T-helper 17 cell (primary cell): ENCODE results near the gene NEBL. TPM values are rescaled to one million over a fixed set of nuclear protein-coding genes. Genes with fewer than 3 reads are reported as not detected.

ENCODE experiments used
- ATAC-seq: fragments of 150-1000 bp; cut with Tn5 transposase; 2 replicates; pipeline ENCODE4 v1.10.0; 2021; ENCODE audit warnings: mild to moderate bottlenecking, moderate library complexity
- DNase-seq, 3 donors: peaks; one replicate each; pipeline versions ENCODE4 v3.0.0 to v3.0.0-alpha.2; 2020 to 2021
- H3K9me3 ChIP-seq: one replicate; pipeline ENCODE4 v1.7.0; 2013; ENCODE audit warnings: low read length, mild to moderate bottlenecking; ENCODE audit not compliant: control insufficient read depth, poor library complexity, severe bottlenecking
- H3K27ac Mint-ChIP-seq: one replicate; pipeline ENCODE4 v1.8.0; 2022; ENCODE audit warnings: mild to moderate bottlenecking, moderate library complexity, mixed read lengths
- H3K27me3 Mint-ChIP-seq: one replicate; pipeline ENCODE4 v1.8.0; 2022; ENCODE audit warnings: mixed read lengths
- H3K36me3 Mint-ChIP-seq: one replicate; pipeline ENCODE4 v1.8.0; 2022; ENCODE audit warnings: low read depth, mixed read lengths
- H3K4me1 Mint-ChIP-seq: one replicate; pipeline ENCODE4 v1.8.0; 2022; ENCODE audit warnings: mild to moderate bottlenecking, mixed read lengths
- H3K4me3 Mint-ChIP-seq: one replicate; pipeline ENCODE4 v1.8.0; 2022; ENCODE audit warnings: mild to moderate bottlenecking, moderate library complexity, mixed read lengths
- total RNA-seq, 4 donors: library from RNA in 2 of 4; stranded (reverse) in 2 of 4; gene quantifications; one replicate each; pipeline ENCODE4 v1.2.3 and lab custom pipeline; 2022 to 2026

NEBL gene
- total RNA-seq, 2 donors from 2014 or later: not detected

- Mint-ChIP-seq H3K27me3 (no peaks in the 10 kb centered on the region), H3K27ac (no peak overlapping the region), H3K36me3 (no peaks in the 10 kb centered on the region), H3K4me3 (no peak overlapping the region), H3K4me1 (no peaks in the 10 kb centered on the region)
- DNase-seq: no peak
- ATAC-seq: no peak
- no peaks in the 10 kb centered on the region for H3K9me3 ChIP-seq
Observed at GRCh38 chr10:20892011-20892585, 5.0 kb downstream of the NEBL start.

DNA sequence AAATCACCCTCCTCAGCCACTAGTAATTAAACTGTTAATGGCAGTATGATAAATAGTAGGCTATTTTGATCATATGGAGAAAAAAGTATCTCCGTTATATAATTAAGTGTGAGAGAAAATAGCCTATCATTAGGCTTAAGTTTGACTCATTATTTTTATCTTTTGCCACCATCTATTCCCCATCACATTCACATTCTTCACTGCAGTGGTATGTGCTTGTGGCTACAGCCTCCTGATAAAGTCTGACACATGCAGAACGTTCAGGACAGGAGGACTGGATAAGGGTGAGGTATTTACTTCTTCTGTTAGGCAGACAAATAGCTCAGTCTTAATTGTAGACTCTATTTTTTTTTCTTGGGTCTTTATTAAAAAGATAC is 5.8 kb downstream of the NEBL start:
- H3K27me3 Mint-ChIP-seq: no peaks in the 10 kb centered on the region
- H3K4me1 Mint-ChIP-seq: no peaks in the 10 kb centered on the region
- H3K4me3 Mint-ChIP-seq: no peak overlapping the region
- no peak overlapping the region for H3K27ac Mint-ChIP-seq
- ATAC-seq (no peak), DNase-seq (no peak)
- H3K9me3 ChIP-seq: no peaks in the 10 kb centered on the region
- no peaks in the 10 kb centered on the region for H3K36me3 Mint-ChIP-seq

GRCh38 chr10:20890491-20891337 is 6.4 kb downstream of the NEBL start:
- Mint-ChIP-seq H3K36me3 (no peaks in the 10 kb centered on the region), H3K27ac (no peak overlapping the region), H3K4me3 (no peak overlapping the region), H3K27me3 (no peaks in the 10 kb centered on the region), H3K4me1 (no peaks in the 10 kb centered on the region)
- ATAC-seq (no peak), DNase-seq (no peak)
- H3K9me3 ChIP-seq: no peaks in the 10 kb centered on the region

DNA sequence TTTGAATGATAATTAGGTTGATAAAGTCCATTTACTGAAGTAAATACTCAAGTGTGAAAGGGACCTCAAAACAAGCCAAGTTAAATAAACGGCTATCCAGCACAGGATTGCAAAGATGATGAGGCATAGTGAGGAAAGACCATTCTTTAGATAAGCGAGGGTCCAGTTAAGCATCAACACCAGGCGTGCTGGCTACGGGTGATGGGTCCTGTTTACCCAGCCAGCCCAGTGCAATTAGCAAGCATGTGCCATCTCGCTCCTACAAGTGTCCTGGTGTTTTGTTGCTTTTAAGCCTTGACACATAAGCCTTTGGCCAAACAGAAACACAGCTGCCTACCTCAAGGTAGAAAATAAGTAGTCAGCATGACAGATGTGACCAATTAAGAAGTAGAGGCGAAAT is 7.1 kb downstream of the NEBL start:
- ATAC-seq (no peak), DNase-seq (no peak)
- no peaks in the 10 kb centered on the region for H3K9me3 ChIP-seq
- H3K4me3 Mint-ChIP-seq: no peak overlapping the region
- H3K27ac Mint-ChIP-seq: no peak overlapping the region
- no peaks in the 10 kb centered on the region for H3K27me3 Mint-ChIP-seq
- H3K36me3 Mint-ChIP-seq: no peaks in the 10 kb centered on the region
- H3K4me1 Mint-ChIP-seq: no peaks in the 10 kb centered on the region

DNA sequence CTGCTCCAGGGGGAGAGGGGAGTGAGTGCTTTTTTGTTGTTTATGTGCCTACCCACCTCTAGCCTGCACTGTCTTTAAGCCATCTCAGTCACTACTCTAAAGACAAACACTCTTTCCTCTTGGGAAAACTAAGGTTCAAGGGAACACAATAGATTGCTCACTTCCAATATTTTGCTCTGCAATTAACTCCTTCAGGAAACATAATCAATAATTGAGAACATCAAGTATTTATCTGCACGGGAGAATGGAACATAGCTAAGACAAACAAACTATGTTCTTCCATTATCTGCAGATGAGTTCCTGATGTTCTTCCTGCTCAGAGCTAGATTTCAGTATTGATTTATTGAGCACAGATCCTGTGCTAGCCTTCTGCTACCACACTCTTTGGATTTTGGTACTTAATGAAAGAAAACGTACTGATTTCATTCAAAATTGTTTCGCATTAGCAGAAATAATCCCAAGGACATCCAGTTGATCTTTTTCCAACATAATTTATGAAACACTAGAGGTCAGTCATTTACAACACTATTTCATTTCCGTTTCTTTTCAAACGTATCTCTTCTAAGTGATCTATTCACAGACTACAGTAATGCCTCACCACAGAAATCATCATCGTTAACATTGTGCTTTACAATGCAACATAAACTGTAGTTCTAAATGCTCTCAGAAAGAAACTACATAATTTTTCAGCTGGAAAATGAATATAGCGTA is 8.3 kb downstream of the NEBL start:
- no peaks in the 10 kb centered on the region for H3K9me3 ChIP-seq
- Mint-ChIP-seq H3K27ac (no peak overlapping the region), H3K4me1 (no peaks in the 10 kb centered on the region), H3K27me3 (no peaks in the 10 kb centered on the region), H3K36me3 (no peaks in the 10 kb centered on the region), H3K4me3 (no peak overlapping the region)
- DNase-seq (no peak), ATAC-seq (no peak)

DNA sequence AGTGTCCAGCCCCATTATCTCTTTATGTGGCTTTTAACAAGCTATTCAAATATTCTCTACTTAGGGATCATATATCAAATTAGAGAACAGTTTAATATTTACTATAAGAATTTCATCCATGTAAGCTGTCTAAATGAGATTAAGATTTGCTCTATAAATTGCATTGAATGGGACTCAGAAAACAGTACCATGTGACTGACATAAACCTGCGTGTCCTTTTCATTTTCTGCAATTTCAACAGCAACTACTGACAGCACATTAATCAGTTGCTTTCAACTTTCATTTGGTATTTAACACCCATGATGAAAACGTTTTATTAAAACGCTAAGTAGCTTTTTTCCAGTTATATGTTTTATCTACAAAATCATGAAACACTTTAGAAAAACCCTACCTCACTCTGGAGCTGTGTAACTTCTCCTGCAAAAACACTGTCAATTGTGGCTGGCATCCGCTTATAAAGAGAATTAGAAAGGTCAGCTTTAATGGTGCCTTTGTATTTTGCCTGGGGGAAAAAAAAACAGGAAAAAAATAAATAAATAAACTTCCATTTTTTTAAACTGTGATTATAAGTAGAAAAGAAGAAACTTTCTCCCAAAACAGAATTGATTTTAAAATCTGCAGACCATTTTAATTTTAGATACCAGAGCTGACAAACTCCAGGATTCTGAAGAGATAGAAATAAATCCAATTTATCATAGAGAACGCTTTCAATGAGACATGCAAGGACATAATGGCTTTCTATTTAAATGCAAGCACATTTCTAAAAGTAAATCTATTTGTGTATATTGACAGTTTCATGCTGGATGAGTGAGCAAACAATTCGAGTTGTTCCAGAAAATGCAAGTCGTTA is 9.2 kb downstream of the NEBL start:
- no peak overlapping the region for H3K4me3 Mint-ChIP-seq
- no peak overlapping the region for H3K27ac Mint-ChIP-seq
- ATAC-seq: no peak
- no peaks in the 10 kb centered on the region for H3K9me3 ChIP-seq
- H3K27me3 Mint-ChIP-seq: no peaks in the 10 kb centered on the region
- H3K4me1 Mint-ChIP-seq: no peaks in the 10 kb centered on the region
- no peaks in the 10 kb centered on the region for H3K36me3 Mint-ChIP-seq
- no peak for DNase-seq

DNA sequence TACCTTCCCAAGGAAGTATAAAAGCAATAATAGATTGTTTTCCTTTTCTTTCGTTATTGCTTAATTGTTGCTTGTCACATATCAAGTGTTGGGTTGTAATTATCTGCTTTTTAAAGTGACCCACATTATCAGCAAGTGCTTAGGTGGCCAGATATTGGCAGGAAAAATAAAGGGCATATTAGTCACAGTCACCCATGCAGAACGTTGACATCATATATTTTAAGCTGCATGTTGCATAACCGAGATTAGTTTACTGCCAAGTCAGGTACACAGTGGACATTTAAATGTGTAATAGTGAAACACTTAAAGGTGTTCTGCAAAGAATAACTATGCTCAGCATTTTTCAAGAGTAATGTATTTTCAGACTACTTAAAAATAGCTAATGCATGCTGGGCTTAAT is 11.4 kb downstream of the NEBL start:
- Mint-ChIP-seq H3K27me3 (no peaks in the 10 kb centered on the region), H3K4me1 (no peaks in the 10 kb centered on the region), H3K4me3 (no peak overlapping the region), H3K27ac (no peak overlapping the region), H3K36me3 (no peaks in the 10 kb centered on the region)
- ATAC-seq: no peak
- H3K9me3 ChIP-seq: no peaks in the 10 kb centered on the region
- DNase-seq: no peak

GRCh38 chr10:20883552-20883951 is 13.6 kb downstream of the NEBL start:
- ATAC-seq (no peak), DNase-seq (no peak)
- H3K27ac Mint-ChIP-seq: no peak overlapping the region
- H3K4me3 Mint-ChIP-seq: no peak overlapping the region
- H3K9me3 ChIP-seq: no peaks in the 10 kb centered on the region
- no peaks in the 10 kb centered on the region for H3K36me3 Mint-ChIP-seq
- H3K27me3 Mint-ChIP-seq: no peaks in the 10 kb centered on the region
- H3K4me1 Mint-ChIP-seq: no peaks in the 10 kb centered on the region

GRCh38 chr10:20882091-20882490 is 15.0 kb downstream of the NEBL start:
- Mint-ChIP-seq H3K36me3 (no peaks in the 10 kb centered on the region), H3K4me1 (no peaks in the 10 kb centered on the region), H3K27ac (no peak overlapping the region), H3K27me3 (no peaks in the 10 kb centered on the region), H3K4me3 (no peak overlapping the region)
- ATAC-seq (no peak), DNase-seq (no peak)
- H3K9me3 ChIP-seq: no peaks in the 10 kb centered on the region

DNA sequence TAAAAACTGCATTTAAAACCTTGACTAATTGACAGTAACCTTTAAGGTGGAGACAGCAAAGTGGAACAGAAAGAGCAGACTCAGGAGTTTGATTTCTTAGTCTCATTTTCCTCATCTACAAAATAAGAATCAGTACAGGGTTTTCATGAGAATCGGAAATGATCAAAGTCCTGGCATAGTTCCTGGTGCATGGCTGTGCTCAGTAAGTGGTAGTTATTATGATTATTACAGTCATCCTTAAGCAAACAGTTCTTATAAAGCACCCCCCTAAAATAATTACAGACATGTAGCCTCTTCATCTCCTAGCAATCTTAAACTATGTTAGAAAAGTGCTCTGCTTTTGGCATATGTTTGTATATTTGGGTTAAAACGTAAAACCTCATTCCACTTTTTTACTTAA is 18.0 kb downstream of the NEBL start:
- no peak overlapping the region for H3K4me3 Mint-ChIP-seq
- DNase-seq (no peak), ATAC-seq (no peak)
- no peaks in the 10 kb centered on the region for H3K4me1 Mint-ChIP-seq
- H3K9me3 ChIP-seq: no peaks in the 10 kb centered on the region
- no peaks in the 10 kb centered on the region for H3K36me3 Mint-ChIP-seq
- H3K27ac Mint-ChIP-seq: no peak overlapping the region
- no peaks in the 10 kb centered on the region for H3K27me3 Mint-ChIP-seq

GRCh38 chr10:20877986-20878983 is 18.8 kb downstream of the NEBL start:
- Mint-ChIP-seq H3K36me3 (no peaks in the 10 kb centered on the region), H3K27me3 (no peaks in the 10 kb centered on the region), H3K27ac (no peak overlapping the region), H3K4me1 (no peaks in the 10 kb centered on the region), H3K4me3 (no peak overlapping the region)
- no peak for DNase-seq
- ATAC-seq: no peak
- no peaks in the 10 kb centered on the region for H3K9me3 ChIP-seq

DNA sequence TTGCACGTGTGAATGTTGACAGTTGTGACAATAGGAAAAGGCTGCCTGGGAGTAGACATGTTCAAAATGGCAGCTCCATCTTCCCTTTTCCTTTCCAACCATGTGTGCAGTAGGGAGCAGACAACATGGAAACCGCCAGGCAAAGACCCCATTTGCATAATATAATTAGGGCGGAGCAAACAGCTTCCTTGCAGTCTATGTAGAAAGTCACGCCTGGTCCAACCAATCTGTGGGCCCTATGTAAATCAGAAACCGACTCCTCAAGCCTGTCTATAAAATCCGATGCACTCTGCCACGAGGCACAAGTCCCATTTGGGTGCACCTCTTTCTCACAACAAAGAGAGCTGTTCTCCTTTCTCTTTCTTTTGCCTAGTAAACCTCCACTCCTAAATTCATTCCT is 19.6 kb downstream of the NEBL start:
- no peak for DNase-seq
- no peaks in the 10 kb centered on the region for H3K9me3 ChIP-seq
- no peaks in the 10 kb centered on the region for H3K36me3 Mint-ChIP-seq
- no peaks in the 10 kb centered on the region for H3K4me1 Mint-ChIP-seq
- H3K27ac Mint-ChIP-seq: no peak overlapping the region
- H3K4me3 Mint-ChIP-seq: no peak overlapping the region
- ATAC-seq: no peak
- no peaks in the 10 kb centered on the region for H3K27me3 Mint-ChIP-seq
